LoVo (cell line): ENCODE results near the gene MLEC.

Experiments
- DNase-seq: peaks from one replicate; pipeline ENCODE4 v3.0.0-alpha.2; 2016; ENCODE audit warnings: low spot score

The MLEC gene

GRCh38 chr12:120686690-120687577, at the start of gene MLEC:
Gene MLEC, plus strand, starts transcription at chr12:120687149. Its CDS starts 148 bp downstream, at chr12:120687297.
- DNase-seq: peak; percentile 100

GRCh38 chr12:120639771-120640721, 46.9 kb upstream of the MLEC start, which contains the start of gene CABP1:
Gene CABP1, plus strand, starts transcription at chr12:120640626. Its CDS starts 60 bp downstream, at chr12:120640686.
- DNase-seq: peak; percentile 75

GRCh38 chr12:120640861-120641833, 45.8 kb upstream of the MLEC start:
- DNase-seq: peak; percentile 73

- no peak for DNase-seq
These were observed 44.8 kb upstream of the MLEC start for GRCh38 chr12:120642121-120642520.

GRCh38 chr12:120642826-120643225, 44.1 kb upstream of the MLEC start:
- no peak for DNase-seq

GRCh38 chr12:120643574-120643973, 43.4 kb upstream of the MLEC start:
- no peak for DNase-seq

GRCh38 chr12:120646044-120646443, 40.9 kb upstream of the MLEC start:
- DNase-seq: no peak

- DNase-seq: no peak
These were observed 39.6 kb upstream of the MLEC start for GRCh38 chr12:120647375-120647755.

GRCh38 chr12:120649442-120650232, 37.3 kb upstream of the MLEC start:
- no peak for DNase-seq

GRCh38 chr12:120650233-120650690, 36.7 kb upstream of the MLEC start:
- no peak for DNase-seq

- no peak for DNase-seq
These were observed 35.1 kb upstream of the MLEC start for GRCh38 chr12:120651821-120652220.

GRCh38 chr12:120652656-120653435, 34.1 kb upstream of the MLEC start:
- no peak for DNase-seq

- DNase-seq: no peak
These were observed 33.3 kb upstream of the MLEC start for GRCh38 chr12:120653611-120654010.

GRCh38 chr12:120654656-120655055, 32.3 kb upstream of the MLEC start:
- no peak for DNase-seq

- DNase-seq: no peak
These were observed 30.9 kb upstream of the MLEC start for GRCh38 chr12:120656008-120656407.

- no peak for DNase-seq
These were observed 28.4 kb upstream of the MLEC start for GRCh38 chr12:120658286-120659150.

GRCh38 chr12:120659151-120659525, 27.8 kb upstream of the MLEC start:
- DNase-seq: no peak

- no peak for DNase-seq
These were observed 25.5 kb upstream of the MLEC start for GRCh38 chr12:120661432-120661831.

- DNase-seq: no peak
These were observed 24.1 kb upstream of the MLEC start for GRCh38 chr12:120662879-120663278.
